Measurements from ENCODE around the gene PROK1.

GRCh38 chr1:110495926-110496600, 45.1 kb downstream of the PROK1 start:
- TF ChIP-seq CTCF (IDR thresholded peaks at IDR 0.05), result peak; percentile 60 to 96 (median 89)
- TF ChIP-seq POLR2A (IDR thresholded peaks at IDR 0.05), result no peak
